GM21737 (cell line): ENCODE results near the gene OR1L4.

Experiments used
- ATAC-seq: cut with Tn5 transposase; IDR thresholded peaks from one replicate; pipeline ENCODE4 v1.9.1; 2021; ENCODE audit warnings: mild to moderate bottlenecking, moderate library complexity; ENCODE audit not compliant: unreplicated experiment

OR1L4 gene, protein sequence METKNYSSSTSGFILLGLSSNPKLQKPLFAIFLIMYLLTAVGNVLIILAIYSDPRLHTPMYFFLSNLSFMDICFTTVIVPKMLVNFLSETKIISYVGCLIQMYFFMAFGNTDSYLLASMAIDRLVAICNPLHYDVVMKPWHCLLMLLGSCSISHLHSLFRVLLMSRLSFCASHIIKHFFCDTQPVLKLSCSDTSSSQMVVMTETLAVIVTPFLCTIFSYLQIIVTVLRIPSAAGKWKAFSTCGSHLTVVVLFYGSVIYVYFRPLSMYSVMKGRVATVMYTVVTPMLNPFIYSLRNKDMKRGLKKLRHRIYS

GRCh38 chr9:122723690-122724089 is at the start of gene OR1L4:
Gene OR1L4 (plus strand): TSS chr9:122723990. CDS start chr9:122723990, 0 bp downstream.
- ATAC-seq, result no peak

DNA sequence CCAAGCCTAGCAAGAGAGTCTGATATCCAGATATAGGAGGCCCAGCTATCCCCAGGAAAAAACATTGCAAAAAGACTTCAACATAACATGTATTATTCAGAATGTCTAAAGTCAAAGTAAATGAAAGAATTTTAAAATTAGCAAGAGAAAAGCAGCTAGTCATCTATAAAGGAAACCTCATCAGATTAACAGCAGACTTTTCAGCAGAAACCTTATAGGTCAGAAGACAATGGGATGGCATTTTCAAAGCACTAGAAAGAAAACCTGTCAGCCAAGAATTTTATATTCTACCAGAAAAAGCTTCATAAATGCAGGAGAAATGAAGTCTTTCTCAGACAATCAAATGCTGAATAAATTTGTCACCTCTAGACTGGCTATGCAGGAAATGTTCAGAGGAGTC is 38.9 kb upstream of the OR1L4 start:
- no peak for ATAC-seq

DNA sequence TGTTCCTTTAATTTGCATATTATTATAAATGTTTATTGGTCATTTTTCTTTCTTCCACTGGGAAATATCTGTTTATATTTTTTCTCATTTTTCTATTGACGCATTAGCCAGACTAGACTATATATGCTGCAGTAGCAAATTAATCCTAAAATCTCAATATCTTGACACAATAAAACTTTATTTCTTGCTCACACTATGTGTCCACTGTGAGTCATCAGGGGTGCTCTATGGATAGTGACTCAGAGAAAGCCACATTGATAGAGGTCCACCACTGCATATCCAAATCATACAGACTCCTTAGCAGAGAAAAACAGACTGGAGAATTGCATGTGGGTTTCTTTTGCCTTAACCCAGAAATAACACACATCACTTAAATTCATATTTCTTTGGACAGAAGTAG is 28.1 kb upstream of the OR1L4 start:
- no peak for ATAC-seq

- no peak for ATAC-seq
Observed at GRCh38 chr9:122718038-122718437, 5.8 kb upstream of the OR1L4 start.

- no peak for ATAC-seq
Observed at GRCh38 chr9:122719218-122719617, 4.6 kb upstream of the OR1L4 start.

DNA sequence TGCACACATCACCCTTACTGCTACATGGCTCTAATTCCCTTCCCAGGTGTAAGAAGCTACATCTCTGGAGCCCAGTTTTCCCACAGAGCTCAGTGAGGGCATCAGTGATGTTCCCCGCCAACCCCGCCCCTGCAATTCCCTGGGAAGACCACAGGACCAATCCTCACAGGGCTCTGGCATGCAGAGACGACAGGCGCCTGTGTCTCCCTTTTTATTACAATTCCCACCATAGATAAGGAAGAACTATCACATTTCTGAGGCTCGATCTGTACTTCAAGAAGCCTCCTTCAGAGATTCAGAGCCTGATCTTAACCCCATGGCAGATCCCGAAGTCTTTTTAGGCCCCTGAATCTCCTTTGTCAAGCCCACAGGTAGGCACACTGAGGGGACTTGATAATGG is 18.2 kb downstream of the OR1L4 start, which contains the start of gene OR1L6:
OR1L6 (plus strand) TSS at position 301 of the 400 bp plus-strand sequence. CDS start 7,545 bp downstream, outside the sequence.
- ATAC-seq, result no peak

- ATAC-seq, result no peak
Observed at GRCh38 chr9:122754825-122755224, 31.0 kb downstream of the OR1L4 start.

- no peak for ATAC-seq
Observed at GRCh38 chr9:122767817-122768216, 44.0 kb downstream of the OR1L4 start.
